Keratinocyte (primary cell): ENCODE data around the gene XIRP2.

Experiments
- EZH2 ChIP-seq: IDR thresholded peaks from one replicate; pipeline ENCODE4 v1.6.1; 2012; ENCODE audit warnings: inconsistent platforms, mild to moderate bottlenecking, low read length, moderate library complexity
- TF ChIP-seq, protein P1 (sequence below), 3 experiments: IDR thresholded peaks in 1 of 3; conservative IDR thresholded peaks in 1 of 3; optimal IDR thresholded peaks in 1 of 3; 2 replicates in 2 of 3; 3 replicates in 1 of 3; pipeline versions ENCODE3 to v1.5.1; 2011; ENCODE audit warnings: low read length in 3 of 3, mild to moderate bottlenecking in 3 of 3, moderate library complexity in 2 of 3, control low read depth in 1 of 3, inconsistent platforms in 1 of 3; ENCODE audit not compliant: insufficient read depth in 2 of 3; ENCODE audit errors: extremely low read depth in 1 of 3

DNA sequence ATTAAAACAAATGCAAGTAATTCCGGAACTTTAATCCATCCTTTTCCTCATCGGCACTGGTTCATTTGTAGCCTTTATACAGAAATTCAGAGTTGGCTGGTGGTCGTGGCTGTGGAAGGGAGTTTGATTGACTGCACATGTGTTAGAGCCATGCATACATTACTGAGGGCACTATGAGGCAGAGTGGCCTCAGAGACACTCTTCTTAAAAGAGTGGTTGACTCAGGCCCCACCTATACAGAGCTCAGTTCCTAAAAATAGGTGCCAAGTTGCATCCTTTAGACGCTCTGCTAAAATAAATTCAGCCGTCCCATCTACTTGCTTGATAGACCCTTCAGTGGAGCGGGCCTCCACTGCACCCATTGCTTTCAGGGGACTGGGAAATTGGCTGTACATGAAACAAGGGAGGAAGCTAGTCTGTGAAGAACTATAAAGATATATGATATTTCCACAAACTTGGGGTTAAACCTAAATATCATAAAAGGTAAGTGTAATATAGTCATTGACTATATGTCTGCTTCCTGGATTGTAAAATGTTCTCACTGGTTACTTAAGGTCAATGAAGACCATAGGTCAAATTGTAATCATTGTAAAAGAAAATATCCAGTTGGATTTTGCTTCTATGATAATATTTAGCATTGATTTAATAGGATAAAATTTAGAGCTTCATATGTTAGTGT is 298.9 kb downstream of the XIRP2 start:
- TF ChIP-seq, protein P1, sequence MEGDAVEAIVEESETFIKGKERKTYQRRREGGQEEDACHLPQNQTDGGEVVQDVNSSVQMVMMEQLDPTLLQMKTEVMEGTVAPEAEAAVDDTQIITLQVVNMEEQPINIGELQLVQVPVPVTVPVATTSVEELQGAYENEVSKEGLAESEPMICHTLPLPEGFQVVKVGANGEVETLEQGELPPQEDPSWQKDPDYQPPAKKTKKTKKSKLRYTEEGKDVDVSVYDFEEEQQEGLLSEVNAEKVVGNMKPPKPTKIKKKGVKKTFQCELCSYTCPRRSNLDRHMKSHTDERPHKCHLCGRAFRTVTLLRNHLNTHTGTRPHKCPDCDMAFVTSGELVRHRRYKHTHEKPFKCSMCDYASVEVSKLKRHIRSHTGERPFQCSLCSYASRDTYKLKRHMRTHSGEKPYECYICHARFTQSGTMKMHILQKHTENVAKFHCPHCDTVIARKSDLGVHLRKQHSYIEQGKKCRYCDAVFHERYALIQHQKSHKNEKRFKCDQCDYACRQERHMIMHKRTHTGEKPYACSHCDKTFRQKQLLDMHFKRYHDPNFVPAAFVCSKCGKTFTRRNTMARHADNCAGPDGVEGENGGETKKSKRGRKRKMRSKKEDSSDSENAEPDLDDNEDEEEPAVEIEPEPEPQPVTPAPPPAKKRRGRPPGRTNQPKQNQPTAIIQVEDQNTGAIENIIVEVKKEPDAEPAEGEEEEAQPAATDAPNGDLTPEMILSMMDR (optimal IDR thresholded peaks at IDR 0.05 in 1 of 3, IDR thresholded peaks at IDR 0.05 in 1 of 3, conservative IDR thresholded peaks at IDR 0.05 in 1 of 3; ENCODE audit: extremely low read depth in 1 of 3, insufficient read depth in 2 of 3, low read length in 3 of 3): no peak
- TF ChIP-seq EZH2: no peak
